Stimulated activated CD4-positive, alpha-beta T cell treated with anti-CD3 and anti-CD28 coated beads, Interleukin-4, amount 100 ng/mL, for 4 hours (primary cell): Measurements from ENCODE around the gene PACSIN2.
"Not testable (repeated sequence)": the region's sequence is repeated elsewhere in the genome, so short reads cannot be mapped to it uniquely, and the experiment has no call there.

ENCODE experiments used
- DNase-seq, 2 experiments: peaks; one replicate each; pipeline ENCODE4 v3.0.0-alpha.2; 2020

The PACSIN2 gene

GRCh38 chr22:42990131-42990838, 24.7 kb downstream of the PACSIN2 start:
- no peak for DNase-seq

GRCh38 chr22:42986115-42986514, 28.8 kb downstream of the PACSIN2 start:
- no peak for DNase-seq

GRCh38 chr22:42985531-42985905, 29.4 kb downstream of the PACSIN2 start:
- DNase-seq, result no peak

- DNase-seq, result no peak
These were observed 30.0 kb downstream of the PACSIN2 start for GRCh38 chr22:42984814-42985530.

- DNase-seq, result no peak
These were observed 30.6 kb downstream of the PACSIN2 start for GRCh38 chr22:42984397-42984796.

GRCh38 chr22:42983470-42983869, 31.5 kb downstream of the PACSIN2 start:
- DNase-seq, result no peak

- no peak for DNase-seq
These were observed 35.3 kb downstream of the PACSIN2 start for GRCh38 chr22:42979606-42980005.

GRCh38 chr22:42978453-42979103, 36.4 kb downstream of the PACSIN2 start:
- DNase-seq, result no peak

- no peak for DNase-seq
These were observed 37.4 kb downstream of the PACSIN2 start for GRCh38 chr22:42977569-42977968.

GRCh38 chr22:42976217-42976933, 38.6 kb downstream of the PACSIN2 start:
- DNase-seq, result no peak

GRCh38 chr22:42974223-42974622, 40.7 kb downstream of the PACSIN2 start:
- no peak for DNase-seq

- DNase-seq, result no peak
These were observed 41.4 kb downstream of the PACSIN2 start for GRCh38 chr22:42973536-42973881.

- no peak for DNase-seq
These were observed 42.1 kb downstream of the PACSIN2 start for GRCh38 chr22:42972649-42973535.

GRCh38 chr22:42971473-42971860, 43.5 kb downstream of the PACSIN2 start:
- DNase-seq, result not testable (repeated sequence)

- no peak for DNase-seq
These were observed 44.9 kb downstream of the PACSIN2 start for GRCh38 chr22:42970029-42970428.

GRCh38 chr22:42969348-42969975, 45.5 kb downstream of the PACSIN2 start:
- DNase-seq, result no peak

GRCh38 chr22:42967933-42968332, 47.0 kb downstream of the PACSIN2 start:
- no peak for DNase-seq

GRCh38 chr22:42967005-42967404, 47.9 kb downstream of the PACSIN2 start:
- DNase-seq, result no peak

GRCh38 chr22:42966497-42966896, 48.5 kb downstream of the PACSIN2 start:
- DNase-seq, result no peak

- peak in 1 of 2 experiments; percentile 12 for DNase-seq
These were observed 49.8 kb downstream of the PACSIN2 start for GRCh38 chr22:42964994-42965699.

GRCh38 chr22:42963231-42963595, 51.7 kb downstream of the PACSIN2 start:
- no peak for DNase-seq
